PFSK-1 (cell line): Measurements from ENCODE around the gene SNRPA1.

Source experiments
- FOXP2 ChIP-seq: optimal IDR thresholded peaks from 2 replicates; pipeline ENCODE3; 2011; ENCODE audit warnings: borderline replicate concordance, control low read depth, inconsistent platforms; ENCODE audit not compliant: insufficient read depth; ENCODE audit errors: extremely low read length, extremely low read depth
- POLR2AphosphoS5 ChIP-seq: IDR thresholded peaks from 2 replicates; pipeline ENCODE4 v1.6.1; 2012; ENCODE audit warnings: low read depth, mild to moderate bottlenecking, control low read depth, low read length, moderate library complexity
- REST ChIP-seq, 2 experiments: IDR thresholded peaks; 2 replicates each; pipeline versions ENCODE4 v1.6.1 to v1.8.0; 2011 to 2012; ENCODE audit warnings: low read depth in 2 of 2, low read length in 2 of 2, control low read depth in 1 of 2, inconsistent platforms in 1 of 2, mild to moderate bottlenecking in 1 of 2, moderate library complexity in 1 of 2; ENCODE audit not compliant: insufficient read depth in 1 of 2
- SIN3A ChIP-seq: IDR thresholded peaks from 2 replicates; pipeline ENCODE4 v1.6.1; 2012; ENCODE audit warnings: mild to moderate bottlenecking, low read length, moderate library complexity, borderline replicate concordance; ENCODE audit not compliant: insufficient read depth
- TAF1 ChIP-seq: IDR thresholded peaks from 2 replicates; pipeline ENCODE4 v1.6.1; 2012; ENCODE audit warnings: low read length, control low read depth, borderline replicate concordance; ENCODE audit not compliant: insufficient read depth

SNRPA1 gene

GRCh38 chr15:101325263-101326025 is 30.4 kb upstream of the SNRPA1 start:
- no peak for TF ChIP-seq TAF1
- no peak for TF ChIP-seq FOXP2
- TF ChIP-seq REST (IDR thresholded peaks at IDR 0.05; ENCODE audit: insufficient read depth in 1 of 2, low read depth in 2 of 2, low read length in 2 of 2): no peak
- TF ChIP-seq POLR2AphosphoS5: no peak
- TF ChIP-seq SIN3A: no peak

GRCh38 chr15:101324524-101325177 is 29.6 kb upstream of the SNRPA1 start:
- no peak for TF ChIP-seq REST (IDR thresholded peaks at IDR 0.05; ENCODE audit: insufficient read depth in 1 of 2, low read depth in 2 of 2, low read length in 2 of 2)
- TF ChIP-seq SIN3A: no peak
- TF ChIP-seq POLR2AphosphoS5: no peak
- no peak for TF ChIP-seq FOXP2
- TF ChIP-seq TAF1: no peak

GRCh38 chr15:101323793-101324523 is 28.9 kb upstream of the SNRPA1 start:
- TF ChIP-seq REST (IDR thresholded peaks at IDR 0.05; ENCODE audit: insufficient read depth in 1 of 2, low read depth in 2 of 2, low read length in 2 of 2) (no peak), POLR2AphosphoS5 (no peak), FOXP2 (no peak), TAF1 (no peak), SIN3A (no peak)

GRCh38 chr15:101322854-101323477 is 27.9 kb upstream of the SNRPA1 start:
- no peak for TF ChIP-seq TAF1
- no peak for TF ChIP-seq SIN3A
- TF ChIP-seq FOXP2: no peak
- TF ChIP-seq POLR2AphosphoS5: no peak
- TF ChIP-seq REST (IDR thresholded peaks at IDR 0.05; ENCODE audit: insufficient read depth in 1 of 2, low read depth in 2 of 2, low read length in 2 of 2): no peak
